Naive B cell (primary cell): ENCODE data around the gene TAS2R16. TPM values are rescaled to one million over a fixed set of nuclear protein-coding genes. Genes with fewer than 3 reads are reported as not detected.
"Not testable (repeated sequence)": the region's sequence is repeated elsewhere in the genome, so short reads cannot be mapped to it uniquely, and the experiment has no call there.

ENCODE experiments used
- ATAC-seq, 2 donors: fragments of 150-1000 bp; cut with Tn5 transposase; 2 replicates each; pipeline ENCODE4 v1.10.0; 2021; ENCODE audit warnings: low read depth in 2 of 2, mild to moderate bottlenecking in 2 of 2, moderate library complexity in 2 of 2
- DNase-seq: peaks from one replicate; pipeline ENCODE4 v3.0.0; 2022
- H3K27ac Mint-ChIP-seq, 6 donors: one replicate each; pipeline ENCODE4 v1.8.0; 2020 to 2022; ENCODE audit warnings: mild to moderate bottlenecking in 6 of 6, mixed read lengths in 6 of 6, moderate library complexity in 5 of 6, inconsistent platforms in 2 of 6
- H3K27me3 Mint-ChIP-seq, 3 donors: one replicate each; pipeline ENCODE4 v1.8.0; 2021 to 2022; ENCODE audit warnings: mixed read lengths in 3 of 3, mild to moderate bottlenecking in 1 of 3
- H3K36me3 Mint-ChIP-seq, 2 donors: one replicate each; pipeline ENCODE4 v1.8.0; 2020 to 2022; ENCODE audit warnings: mixed read lengths in 2 of 2, inconsistent platforms in 1 of 2, mild to moderate bottlenecking in 1 of 2
- H3K4me1 Mint-ChIP-seq, 3 donors: one replicate each; pipeline ENCODE4 v1.8.0; 2020 to 2022; ENCODE audit warnings: mixed read lengths in 3 of 3, inconsistent platforms in 1 of 3, mild to moderate bottlenecking in 1 of 3, moderate library complexity in 1 of 3
- H3K4me3 Mint-ChIP-seq, 8 donors: one replicate each; pipeline ENCODE4 v1.8.0; 2020 to 2022; ENCODE audit warnings: mild to moderate bottlenecking in 8 of 8, mixed read lengths in 8 of 8, moderate library complexity in 8 of 8, inconsistent platforms in 2 of 8
- H3K9me3 Mint-ChIP-seq, 7 donors: one replicate each; pipeline ENCODE4 v1.8.0; 2020 to 2022; ENCODE audit warnings: mixed read lengths in 7 of 7, mild to moderate bottlenecking in 5 of 7, inconsistent platforms in 2 of 7, moderate library complexity in 1 of 7
- polyA plus RNA-seq, 6 donors: library from polyadenylated mRNA; unstranded; fragments of 300-500 nt; fragmentation: Illumina TruSeq; gene quantifications; one replicate each; pipeline ENCODE4 v1.2.3, GENCODE V29; 2021; ENCODE audit warnings: low read depth in 6 of 6

TAS2R16 gene
- polyA plus RNA-seq, 6 donors from 2014 or later = not detected

GRCh38 chr7:122953678-122954077 lies 41.8 kb downstream of the TAS2R16 start:
- not testable (repeated sequence) for ATAC-seq, H3K36me3 Mint-ChIP-seq, H3K27me3 Mint-ChIP-seq, H3K9me3 Mint-ChIP-seq, H3K27ac Mint-ChIP-seq, H3K4me3 Mint-ChIP-seq, H3K4me1 Mint-ChIP-seq, DNase-seq

- no peak overlapping the region for H3K27ac Mint-ChIP-seq
- H3K4me3 Mint-ChIP-seq = no peak overlapping the region
- peaks cover 0 to 6% (median 3%) of the 10 kb centered on the region in 7 donors for H3K9me3 Mint-ChIP-seq
- H3K4me1 Mint-ChIP-seq = no peaks in the 10 kb centered on the region
- H3K36me3 Mint-ChIP-seq = no peaks in the 10 kb centered on the region
- DNase-seq (no peak), ATAC-seq (no peak)
- H3K27me3 Mint-ChIP-seq = no peaks in the 10 kb centered on the region
Observed at GRCh38 chr7:122951006-122951405, 44.5 kb downstream of the TAS2R16 start.

GRCh38 chr7:122949186-122949585 lies 46.3 kb downstream of the TAS2R16 start:
- Mint-ChIP-seq H3K4me1 (no peaks in the 10 kb centered on the region), H3K27me3 (no peaks in the 10 kb centered on the region), H3K9me3 (peaks cover 0 to 5% (median 3%) of the 10 kb centered on the region in 7 donors), H3K4me3 (no peak overlapping the region), H3K36me3 (no peaks in the 10 kb centered on the region), H3K27ac (no peak overlapping the region)
- ATAC-seq = no peak
- no peak for DNase-seq

Other genes with a start within 250 kb of the TAS2R16 start
- not detected for gene CADPS2, start 109.2 kb downstream of the TAS2R16 start, polyA plus RNA-seq
- gene SLC13A1, start 204.3 kb upstream of the TAS2R16 start, polyA plus RNA-seq = not detected